Epithelial cell of esophagus (primary cell): ENCODE measurements around the gene CBS.

Experiments
- DNase-seq: peaks from one replicate; pipeline ENCODE4 v3.0.0; 2010; ENCODE audit warnings: low read depth
- H3K4me3 ChIP-seq: 2 replicates; pipeline ENCODE4 v1.5.1; 2011; ENCODE audit warnings: mild to moderate bottlenecking, low read length, control low read depth
- TF ChIP-seq, protein P1 (sequence below): IDR thresholded peaks from 2 replicates; pipeline ENCODE4 v1.5.1; 2011; ENCODE audit warnings: low read depth, mild to moderate bottlenecking, low read length, control low read depth, inconsistent platforms; ENCODE audit not compliant: insufficient read depth; ENCODE audit errors: missing control alignments

The CBS gene

GRCh38 chr21:43024439-43025136 lies 51.0 kb downstream of the CBS start:
- DNase-seq: no peak
- no peak overlapping the region for H3K4me3 ChIP-seq
- TF ChIP-seq, protein P1, sequence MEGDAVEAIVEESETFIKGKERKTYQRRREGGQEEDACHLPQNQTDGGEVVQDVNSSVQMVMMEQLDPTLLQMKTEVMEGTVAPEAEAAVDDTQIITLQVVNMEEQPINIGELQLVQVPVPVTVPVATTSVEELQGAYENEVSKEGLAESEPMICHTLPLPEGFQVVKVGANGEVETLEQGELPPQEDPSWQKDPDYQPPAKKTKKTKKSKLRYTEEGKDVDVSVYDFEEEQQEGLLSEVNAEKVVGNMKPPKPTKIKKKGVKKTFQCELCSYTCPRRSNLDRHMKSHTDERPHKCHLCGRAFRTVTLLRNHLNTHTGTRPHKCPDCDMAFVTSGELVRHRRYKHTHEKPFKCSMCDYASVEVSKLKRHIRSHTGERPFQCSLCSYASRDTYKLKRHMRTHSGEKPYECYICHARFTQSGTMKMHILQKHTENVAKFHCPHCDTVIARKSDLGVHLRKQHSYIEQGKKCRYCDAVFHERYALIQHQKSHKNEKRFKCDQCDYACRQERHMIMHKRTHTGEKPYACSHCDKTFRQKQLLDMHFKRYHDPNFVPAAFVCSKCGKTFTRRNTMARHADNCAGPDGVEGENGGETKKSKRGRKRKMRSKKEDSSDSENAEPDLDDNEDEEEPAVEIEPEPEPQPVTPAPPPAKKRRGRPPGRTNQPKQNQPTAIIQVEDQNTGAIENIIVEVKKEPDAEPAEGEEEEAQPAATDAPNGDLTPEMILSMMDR: no peak

DNA sequence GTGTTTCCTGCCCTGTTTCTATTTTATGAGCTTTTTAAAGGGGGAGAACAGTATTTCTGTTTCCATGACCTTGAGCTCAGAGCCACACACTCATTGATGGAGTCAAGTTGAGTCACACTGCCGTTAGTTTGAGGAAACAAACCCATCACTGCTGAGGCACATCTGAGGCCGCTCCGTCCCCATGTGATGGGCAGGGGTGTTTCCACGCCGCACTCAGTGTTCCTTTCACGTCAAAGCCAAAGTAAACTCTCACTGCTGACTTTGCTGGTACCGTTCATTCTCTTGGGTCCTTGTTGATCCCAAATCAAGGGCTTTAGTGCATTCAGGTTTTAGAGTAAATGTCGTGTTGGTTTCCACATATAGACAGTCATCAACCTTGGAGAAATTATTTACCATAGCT lies 52.5 kb downstream of the CBS start:
- TF ChIP-seq, protein P1: no peak
- no peak overlapping the region for H3K4me3 ChIP-seq
- no peak for DNase-seq

DNA sequence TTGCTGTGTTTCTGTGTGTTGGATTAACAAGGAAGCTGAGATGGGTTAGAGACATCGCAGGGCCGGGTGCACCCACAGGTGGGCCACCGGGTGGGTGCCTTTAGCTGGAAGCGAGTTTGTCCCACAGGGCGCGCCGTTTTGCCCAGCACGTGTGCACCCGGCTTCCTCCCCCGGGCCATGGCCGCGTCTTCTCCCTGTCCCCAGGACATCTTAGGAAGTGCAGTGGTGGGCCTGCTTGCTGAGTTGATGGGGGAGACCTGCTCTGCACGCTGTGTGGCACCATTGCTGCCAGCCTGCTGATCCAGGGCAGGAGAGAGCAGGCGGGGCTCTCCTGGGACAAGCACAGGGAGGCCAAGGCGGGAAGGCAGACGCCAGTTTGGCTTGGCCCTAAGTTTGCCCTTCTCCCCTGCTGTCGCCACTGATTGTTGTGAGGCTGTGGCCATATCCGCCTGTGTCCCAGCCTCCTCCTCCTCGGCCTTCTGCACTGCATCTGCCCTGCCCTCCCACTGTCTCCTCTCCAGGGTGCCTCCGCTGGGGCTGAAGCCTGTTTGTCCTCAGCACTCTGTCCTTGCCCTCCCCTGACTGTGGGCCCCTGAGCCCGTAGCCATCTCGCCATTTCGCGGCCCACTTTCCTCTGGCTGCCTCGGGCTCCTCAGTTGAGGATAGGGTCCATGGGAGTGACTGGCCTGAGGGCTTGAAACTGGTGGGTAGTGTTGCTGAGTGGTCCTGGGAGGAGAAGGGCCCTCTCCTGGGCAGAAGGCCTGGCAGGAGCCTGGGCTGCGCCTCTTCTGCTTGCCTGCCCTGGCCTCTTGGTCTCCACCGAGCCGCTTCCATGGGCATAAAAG lies 53.7 kb downstream of the CBS start:
- DNase-seq: no peak
- TF ChIP-seq, protein P1: no peak
- H3K4me3 ChIP-seq: no peak overlapping the region

DNA sequence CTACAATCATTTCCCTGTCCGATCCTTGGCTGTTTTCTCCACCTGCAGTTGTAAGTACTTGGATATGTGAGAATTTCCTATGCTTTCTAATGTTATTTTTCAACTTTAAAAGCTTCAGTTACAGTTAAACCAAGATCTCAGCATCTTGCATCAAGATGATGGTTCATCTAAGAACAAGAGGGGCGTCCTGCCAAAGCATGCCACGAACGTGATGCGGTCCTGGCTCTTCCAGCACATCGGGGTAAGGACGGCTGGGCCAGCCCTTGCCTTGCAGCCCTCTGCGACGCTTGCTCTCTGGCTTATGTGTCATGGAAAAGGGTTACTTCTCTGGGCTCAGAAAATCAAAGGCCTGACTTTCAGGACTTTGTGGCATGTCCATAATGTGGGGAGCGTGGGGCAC lies 54.4 kb downstream of the CBS start:
- DNase-seq: no peak
- TF ChIP-seq, protein P1: no peak
- no peak overlapping the region for H3K4me3 ChIP-seq

- DNase-seq: no peak
- TF ChIP-seq, protein P1: no peak
- no peak overlapping the region for H3K4me3 ChIP-seq
Observed at GRCh38 chr21:43020771-43021170, 54.9 kb downstream of the CBS start.

DNA sequence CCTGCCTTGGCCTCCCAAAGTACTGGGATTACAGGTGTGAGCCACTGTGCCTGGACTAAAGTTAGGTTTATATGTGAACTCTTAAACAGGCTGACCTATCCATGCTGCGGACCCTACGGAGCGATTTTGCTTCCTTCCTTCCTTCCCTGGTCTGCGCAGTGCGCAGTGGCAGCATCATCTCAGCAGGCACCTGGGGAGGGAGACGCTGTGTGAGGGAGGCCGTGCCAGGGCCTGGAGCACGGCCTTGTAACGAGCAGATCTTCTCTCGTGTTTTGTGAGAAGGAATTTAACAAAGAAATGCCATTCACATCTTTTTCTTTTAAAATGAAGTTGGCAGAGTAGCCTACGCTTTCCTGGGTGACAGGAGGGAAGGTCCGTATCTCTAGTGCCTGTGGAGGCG lies 55.5 kb downstream of the CBS start:
- no peak overlapping the region for H3K4me3 ChIP-seq
- no peak for DNase-seq
- TF ChIP-seq, protein P1: no peak

- no peak overlapping the region for H3K4me3 ChIP-seq
- DNase-seq: no peak
- TF ChIP-seq, protein P1: no peak
Observed at GRCh38 chr21:43018519-43018918, 57.1 kb downstream of the CBS start.
